HG03442 (cell line): Measurements from ENCODE around the gene ONECUT2.
"Not testable (repeated sequence)": the region's sequence is repeated elsewhere in the genome, so short reads cannot be mapped to it uniquely, and the experiment has no call there.

ENCODE experiments used
- ATAC-seq: cut with Tn5 transposase; IDR thresholded peaks from one replicate; pipeline ENCODE4 v1.9.1; 2021; ENCODE audit warnings: mild to moderate bottlenecking, moderate library complexity; ENCODE audit not compliant: unreplicated experiment

Gene ONECUT2

GRCh38 chr18:57445488-57446319 lies 10.5 kb downstream of the ONECUT2 start:
- ATAC-seq = no peak

DNA sequence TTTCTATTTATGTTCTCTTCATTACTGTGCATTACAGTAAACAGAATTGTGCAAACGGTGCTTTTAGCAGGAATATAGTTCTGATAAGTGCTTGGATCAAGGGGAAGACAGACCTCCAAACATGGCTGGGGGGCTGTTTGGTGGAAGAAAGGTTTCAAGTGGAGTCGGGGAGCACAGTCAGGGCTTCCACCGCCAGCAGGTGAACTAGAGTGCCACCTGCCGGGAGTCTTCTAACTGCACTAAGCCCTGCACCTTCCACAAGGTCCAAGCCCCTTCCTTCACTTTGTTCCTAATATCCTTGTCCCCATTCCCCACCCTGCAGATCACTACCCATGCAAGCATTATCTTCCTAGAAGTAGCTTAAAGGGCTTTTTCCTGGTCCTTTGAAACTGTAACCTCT lies 11.1 kb downstream of the ONECUT2 start:
- no peak for ATAC-seq

GRCh38 chr18:57447154-57447621 lies 12.0 kb downstream of the ONECUT2 start:
- no peak for ATAC-seq

- ATAC-seq = no peak
Measured at GRCh38 chr18:57455576-57456129, 20.5 kb downstream of the ONECUT2 start.

DNA sequence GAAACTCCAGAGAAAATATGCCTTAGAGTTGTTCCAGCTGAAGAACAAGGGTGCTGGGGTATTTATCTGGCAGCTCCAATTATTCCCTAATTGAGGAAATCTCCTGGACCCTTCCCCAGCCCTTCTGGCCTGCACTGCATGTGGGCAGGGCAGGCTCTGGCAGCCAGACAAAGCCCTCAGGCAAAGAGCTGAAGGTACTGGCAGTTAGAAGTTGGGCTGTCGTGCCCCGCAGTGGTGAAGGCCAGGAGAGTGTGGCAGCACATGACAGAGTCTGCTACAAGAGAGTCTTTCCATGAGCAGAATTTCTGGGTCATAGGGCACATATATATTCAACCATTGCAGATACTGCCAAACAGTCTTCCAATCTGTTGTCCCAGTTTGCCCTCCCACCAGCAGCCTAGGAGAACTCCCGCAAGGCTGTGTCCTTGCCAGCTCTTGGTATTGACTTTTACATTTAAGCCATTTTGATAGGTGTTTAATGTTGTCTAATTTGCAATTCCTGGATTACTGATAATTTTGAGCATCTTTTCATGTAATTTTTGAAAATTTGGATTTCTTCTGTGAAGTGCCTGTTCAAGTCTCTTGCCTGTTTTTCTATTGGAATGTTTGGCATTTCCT lies 26.6 kb downstream of the ONECUT2 start:
- no peak for ATAC-seq

GRCh38 chr18:57466307-57466706 lies 31.1 kb downstream of the ONECUT2 start:
- ATAC-seq = no peak

DNA sequence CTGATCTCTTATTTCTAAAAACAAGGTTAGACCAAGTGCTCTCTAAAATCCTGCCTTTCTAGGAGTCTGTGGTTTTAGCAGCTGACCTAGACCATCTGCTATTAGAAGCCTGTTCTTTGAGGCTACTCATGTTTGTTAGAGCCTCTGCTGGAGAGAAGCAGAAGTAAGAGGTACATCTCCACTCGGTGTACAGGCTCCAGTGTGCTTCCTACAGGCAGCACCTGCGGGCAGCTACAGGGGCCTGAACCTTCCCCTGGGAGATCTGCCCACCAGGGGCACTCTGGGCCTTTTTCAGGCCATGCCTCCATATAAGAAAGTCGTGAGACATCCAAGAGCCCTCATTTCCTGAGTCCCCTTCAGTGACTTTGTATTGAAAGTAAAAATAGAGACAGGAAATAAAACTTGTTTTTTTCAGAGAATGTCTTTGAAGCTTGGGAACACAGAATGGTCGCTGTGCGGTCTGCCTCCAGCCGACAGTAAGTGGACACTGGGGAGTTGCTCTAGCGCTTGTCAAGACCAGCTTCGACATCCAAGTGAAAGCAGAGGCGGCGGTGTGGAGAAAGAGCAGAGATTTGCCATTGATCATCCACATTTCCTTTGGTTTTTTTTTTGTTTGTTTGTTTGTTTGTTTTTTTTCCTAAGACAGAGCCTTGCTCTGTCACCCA lies 31.7 kb downstream of the ONECUT2 start:
- peak; percentile 66 for ATAC-seq

DNA sequence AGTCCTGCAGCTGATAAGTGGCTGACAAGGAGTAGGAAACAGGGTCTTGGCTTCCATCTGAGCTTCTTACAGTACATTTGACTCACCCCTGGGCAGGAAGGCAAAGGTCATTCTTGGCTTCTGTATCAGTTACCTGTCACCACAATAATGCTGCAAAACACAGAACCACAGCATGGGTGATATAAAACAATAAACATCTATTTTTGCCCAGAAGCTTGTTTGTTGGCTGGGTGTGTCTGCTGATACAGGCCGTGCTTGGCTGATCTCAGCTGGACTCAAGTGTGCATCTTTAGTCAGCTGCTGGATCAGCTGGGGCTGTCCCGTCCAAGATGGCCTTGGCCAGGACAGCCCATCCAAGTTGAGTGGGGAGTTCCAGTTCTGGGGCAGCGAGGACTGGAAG lies 34.7 kb downstream of the ONECUT2 start:
- no peak for ATAC-seq

GRCh38 chr18:57475408-57475807 lies 40.2 kb downstream of the ONECUT2 start:
- ATAC-seq = no peak

DNA sequence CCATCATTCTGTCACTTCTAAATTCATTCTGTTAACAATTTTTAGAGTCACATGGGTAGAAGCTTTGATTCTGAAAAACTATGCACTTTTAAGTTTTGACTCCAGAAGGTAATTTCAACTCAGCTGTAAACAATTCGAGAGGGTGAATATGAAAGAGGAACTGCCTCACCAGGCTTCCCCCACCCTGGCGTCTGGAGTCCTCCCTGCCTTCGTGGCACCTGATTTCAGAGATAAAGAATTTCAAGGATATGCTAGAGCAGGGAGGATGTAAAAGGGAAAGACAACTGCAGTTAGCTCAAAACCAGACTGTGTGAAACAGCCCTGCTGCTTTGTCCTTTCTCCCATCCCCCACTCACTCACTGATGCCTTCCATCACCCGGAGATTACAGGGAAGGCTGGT lies 40.7 kb downstream of the ONECUT2 start:
- ATAC-seq = no peak

DNA sequence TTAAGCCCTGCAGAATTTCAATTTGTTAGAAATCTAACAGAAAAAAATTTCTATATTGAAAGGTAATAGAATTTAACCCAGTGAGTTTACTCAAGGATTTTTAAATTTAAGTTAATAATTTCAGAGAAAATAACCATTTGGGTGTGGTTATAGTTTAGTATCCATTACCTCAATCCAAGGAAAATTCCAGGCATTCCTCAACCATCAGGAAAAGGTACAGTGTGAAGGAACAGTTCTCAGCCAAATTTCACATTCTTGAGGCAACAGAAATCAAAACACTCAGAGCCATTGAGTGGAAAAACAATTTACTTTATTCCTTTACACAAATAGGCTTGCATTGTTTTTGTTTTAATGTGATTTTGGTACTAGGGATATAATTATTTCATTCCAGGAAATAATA lies 45.6 kb downstream of the ONECUT2 start:
- ATAC-seq = no peak

DNA sequence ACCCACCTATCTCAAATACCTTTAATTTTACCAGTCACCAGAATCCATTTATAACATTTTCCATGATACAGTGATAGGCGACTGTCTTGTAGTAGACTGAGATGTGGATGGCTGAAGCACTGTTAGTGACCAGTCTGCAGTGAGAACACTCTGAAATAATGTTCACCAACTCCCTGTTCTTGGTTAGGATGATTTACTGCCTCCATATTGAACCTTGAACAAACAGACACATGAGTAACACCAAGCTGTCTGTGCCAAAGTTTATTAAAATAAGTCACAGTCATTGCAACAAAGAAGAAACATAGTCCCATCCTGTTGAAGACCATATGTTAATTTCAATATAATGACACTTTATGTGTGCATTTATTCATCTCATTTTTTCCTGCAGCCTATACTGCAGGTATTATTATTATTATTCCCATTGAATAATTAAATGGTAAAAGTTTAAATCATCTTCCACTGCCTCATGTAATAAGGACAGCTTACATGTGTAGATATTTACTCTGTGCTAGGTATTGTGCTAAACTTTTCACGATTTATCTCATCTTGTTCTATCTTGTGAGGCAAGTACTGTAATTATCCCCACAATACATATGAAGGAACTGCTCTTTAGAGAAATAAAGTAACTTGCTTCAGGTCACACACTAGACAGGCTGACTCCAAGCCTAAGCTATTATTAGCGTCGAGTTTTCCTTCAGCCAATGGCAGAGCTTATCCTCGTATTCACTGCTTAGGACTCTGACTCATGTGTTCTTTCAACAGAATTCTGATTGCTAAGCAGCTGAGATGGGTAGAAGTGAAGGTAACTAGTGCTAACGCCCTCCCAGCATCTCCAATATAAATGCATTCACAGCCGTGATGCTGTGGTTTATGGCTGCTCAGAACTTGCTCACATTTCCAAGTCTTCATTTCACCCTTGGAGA lies 62.5 kb downstream of the ONECUT2 start:
- no peak for ATAC-seq

DNA sequence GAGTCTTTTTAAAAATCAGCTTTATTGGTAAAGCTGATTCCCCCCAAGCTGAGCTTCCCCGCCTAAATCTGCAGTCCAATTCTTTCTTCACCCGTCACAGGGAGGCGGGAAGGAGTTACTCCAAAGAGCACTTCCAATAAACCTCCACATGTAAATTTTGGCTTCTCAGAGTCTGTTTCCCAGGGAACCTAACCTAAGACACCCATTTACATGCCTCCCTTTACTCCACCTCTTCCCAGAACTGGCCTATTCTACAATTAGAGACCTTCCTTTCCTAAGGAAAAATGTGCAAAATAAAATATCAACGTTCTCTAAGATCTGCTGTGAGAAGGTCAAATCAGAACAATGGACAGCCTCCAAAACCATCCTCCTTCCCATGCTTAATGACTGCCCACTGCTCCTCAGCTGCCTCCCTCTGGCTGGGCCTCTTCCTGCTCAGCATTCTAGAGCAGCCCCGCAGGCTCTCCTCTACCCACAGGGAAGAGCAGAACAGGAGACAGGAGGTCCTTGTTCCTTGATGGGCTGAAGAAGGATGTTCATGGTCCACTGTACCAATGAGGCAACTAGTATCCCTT lies 63.6 kb downstream of the ONECUT2 start:
- ATAC-seq = no peak

DNA sequence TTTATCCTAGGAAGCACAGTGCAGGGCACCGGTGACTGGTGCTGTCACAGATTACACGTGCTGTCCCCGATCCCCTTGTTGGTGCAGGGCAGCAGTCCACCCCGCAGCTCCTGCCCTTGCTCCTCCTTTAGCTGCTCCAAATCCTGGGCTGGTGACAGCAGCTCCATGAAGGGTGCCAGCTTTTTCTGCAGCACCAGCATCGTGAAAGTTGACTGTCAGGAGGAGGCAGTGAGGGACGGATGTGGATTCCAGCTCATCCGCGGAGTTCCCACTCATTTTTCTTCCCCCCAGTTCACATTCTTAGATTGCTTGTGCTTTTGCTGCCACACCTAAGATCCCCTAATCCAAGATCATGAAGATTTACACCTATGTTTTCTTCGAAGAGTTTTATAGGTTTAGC lies 67.5 kb downstream of the ONECUT2 start:
- no peak for ATAC-seq

DNA sequence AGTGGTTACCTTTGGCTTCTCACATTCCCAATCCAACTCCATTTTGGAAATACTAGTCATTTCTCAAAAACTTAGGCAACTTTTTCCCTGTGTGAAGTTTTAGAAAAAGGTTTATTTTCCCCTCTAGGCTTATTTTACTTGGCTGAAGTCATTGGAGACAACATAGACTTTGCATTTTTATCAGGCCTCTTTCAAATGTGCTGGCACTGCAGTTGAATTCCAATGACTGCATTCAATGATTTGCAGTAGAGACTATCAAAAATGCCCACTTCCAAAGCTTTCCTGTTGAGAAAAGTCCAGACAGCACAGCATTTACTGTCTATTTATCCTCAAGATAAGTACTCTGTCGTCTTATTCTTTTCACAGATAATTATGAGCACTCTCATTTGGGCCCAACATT lies 70.1 kb downstream of the ONECUT2 start:
- ATAC-seq = no peak

DNA sequence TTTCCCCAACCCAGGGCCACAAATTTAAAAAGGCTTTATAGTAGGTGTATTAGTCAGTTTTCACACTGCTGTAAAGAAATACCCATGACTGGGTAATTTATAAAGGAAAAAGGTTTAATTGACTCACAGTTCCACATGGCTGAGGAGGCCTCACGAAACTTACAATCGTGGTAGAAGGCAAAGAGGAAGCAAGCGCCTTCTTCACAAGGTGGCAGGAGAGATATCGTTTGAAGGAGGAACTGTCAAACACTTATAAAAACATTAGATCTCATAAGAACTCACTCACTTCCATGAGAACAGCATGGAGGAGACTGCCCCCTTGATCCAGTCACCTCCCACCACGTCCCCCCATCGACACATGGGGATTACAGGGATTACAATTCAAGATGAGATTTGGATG lies 80.9 kb downstream of the ONECUT2 start:
- ATAC-seq = no peak

GRCh38 chr18:57518533-57518932 lies 83.4 kb downstream of the ONECUT2 start:
- no peak for ATAC-seq

DNA sequence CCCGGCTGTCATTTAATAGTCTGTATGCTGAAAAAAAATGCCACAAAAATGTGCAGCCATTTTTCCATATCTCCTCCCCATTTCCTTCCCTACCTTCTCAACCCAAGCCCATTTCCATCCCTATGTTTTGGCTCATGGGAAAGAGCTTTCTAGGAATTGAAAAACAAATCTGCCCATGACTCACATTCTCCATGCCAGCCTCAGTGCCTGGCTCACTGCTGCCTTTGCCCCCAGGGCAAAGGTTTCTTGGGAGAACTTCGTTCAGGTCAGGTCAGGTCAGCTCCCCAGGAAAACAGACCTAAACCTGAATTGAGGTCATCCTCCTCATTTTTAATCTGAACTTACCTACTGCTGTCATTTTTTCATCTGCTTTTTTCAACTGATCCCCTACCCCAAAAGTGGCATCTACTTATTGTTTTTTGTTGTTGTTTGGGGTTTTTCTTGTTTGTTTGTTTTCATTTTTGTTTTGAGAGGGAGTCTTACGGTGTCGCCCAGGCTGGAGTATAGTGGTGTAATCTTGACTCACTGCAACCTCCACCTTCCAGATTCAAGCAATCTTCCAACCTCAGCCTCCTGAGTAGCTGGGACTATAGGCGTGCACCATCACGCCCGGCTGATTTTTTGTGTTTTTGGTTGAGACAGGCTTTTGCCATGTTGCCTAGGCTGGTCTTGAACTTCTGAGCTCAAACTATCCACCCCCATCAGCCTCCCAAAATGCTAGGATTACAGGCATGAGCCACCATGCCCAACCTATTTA lies 84.7 kb downstream of the ONECUT2 start:
- ATAC-seq = no peak

GRCh38 chr18:57522348-57522747 lies 87.2 kb downstream of the ONECUT2 start:
- not testable (repeated sequence) for ATAC-seq
